DND-41 (cell line): ENCODE results near the gene ANKLE1.
"Not testable (repeated sequence)": the region's sequence is repeated elsewhere in the genome, so short reads cannot be mapped to it uniquely, and the experiment has no call there.

ENCODE experiments used
- EZH2 ChIP-seq: IDR thresholded peaks from 3 replicates; pipeline ENCODE4 v1.6.1; 2012; ENCODE audit warnings: borderline replicate concordance, low read depth, mild to moderate bottlenecking, moderate library complexity, low read length, inconsistent platforms; ENCODE audit not compliant: severe bottlenecking
- TF ChIP-seq, protein P1 (sequence below): IDR thresholded peaks from 2 replicates; pipeline ENCODE4 v1.5.1; 2012; ENCODE audit warnings: borderline replicate concordance, low read length, moderate library complexity, mild to moderate bottlenecking; ENCODE audit not compliant: poor library complexity, severe bottlenecking; ENCODE audit errors: extremely low read depth

DNA sequence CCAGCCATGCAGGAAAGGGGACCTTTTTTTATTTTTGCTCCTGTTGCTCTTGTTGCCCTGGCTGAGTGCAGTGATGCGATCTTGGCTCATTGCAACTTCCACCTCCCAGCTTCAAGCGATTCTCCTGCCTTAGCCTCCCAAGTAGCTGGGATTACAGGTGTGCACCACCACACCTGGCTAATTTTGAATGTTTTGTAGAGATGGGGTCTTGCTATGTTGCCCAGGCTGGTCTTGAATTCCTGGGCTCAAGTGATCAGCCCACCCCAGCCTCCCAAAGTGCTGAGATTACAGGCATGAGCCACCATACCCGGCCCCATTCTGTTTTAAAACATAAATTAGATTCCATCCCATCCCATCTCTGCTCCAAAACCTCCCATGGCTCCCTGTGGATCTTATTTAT lies 6.8 kb upstream of the ANKLE1 start:
- TF ChIP-seq, protein P1, sequence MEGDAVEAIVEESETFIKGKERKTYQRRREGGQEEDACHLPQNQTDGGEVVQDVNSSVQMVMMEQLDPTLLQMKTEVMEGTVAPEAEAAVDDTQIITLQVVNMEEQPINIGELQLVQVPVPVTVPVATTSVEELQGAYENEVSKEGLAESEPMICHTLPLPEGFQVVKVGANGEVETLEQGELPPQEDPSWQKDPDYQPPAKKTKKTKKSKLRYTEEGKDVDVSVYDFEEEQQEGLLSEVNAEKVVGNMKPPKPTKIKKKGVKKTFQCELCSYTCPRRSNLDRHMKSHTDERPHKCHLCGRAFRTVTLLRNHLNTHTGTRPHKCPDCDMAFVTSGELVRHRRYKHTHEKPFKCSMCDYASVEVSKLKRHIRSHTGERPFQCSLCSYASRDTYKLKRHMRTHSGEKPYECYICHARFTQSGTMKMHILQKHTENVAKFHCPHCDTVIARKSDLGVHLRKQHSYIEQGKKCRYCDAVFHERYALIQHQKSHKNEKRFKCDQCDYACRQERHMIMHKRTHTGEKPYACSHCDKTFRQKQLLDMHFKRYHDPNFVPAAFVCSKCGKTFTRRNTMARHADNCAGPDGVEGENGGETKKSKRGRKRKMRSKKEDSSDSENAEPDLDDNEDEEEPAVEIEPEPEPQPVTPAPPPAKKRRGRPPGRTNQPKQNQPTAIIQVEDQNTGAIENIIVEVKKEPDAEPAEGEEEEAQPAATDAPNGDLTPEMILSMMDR, result not testable (repeated sequence)
- TF ChIP-seq EZH2, result not testable (repeated sequence)
